GM19099 (cell line): ENCODE measurements around the gene SPAG5.

Source experiments
- POLR2A ChIP-seq: IDR thresholded peaks from 3 replicates; pipeline ENCODE4 v1.6.1; 2011; ENCODE audit warnings: low read depth; ENCODE audit not compliant: insufficient read length; ENCODE audit errors: extremely low read depth

The SPAG5 gene

DNA sequence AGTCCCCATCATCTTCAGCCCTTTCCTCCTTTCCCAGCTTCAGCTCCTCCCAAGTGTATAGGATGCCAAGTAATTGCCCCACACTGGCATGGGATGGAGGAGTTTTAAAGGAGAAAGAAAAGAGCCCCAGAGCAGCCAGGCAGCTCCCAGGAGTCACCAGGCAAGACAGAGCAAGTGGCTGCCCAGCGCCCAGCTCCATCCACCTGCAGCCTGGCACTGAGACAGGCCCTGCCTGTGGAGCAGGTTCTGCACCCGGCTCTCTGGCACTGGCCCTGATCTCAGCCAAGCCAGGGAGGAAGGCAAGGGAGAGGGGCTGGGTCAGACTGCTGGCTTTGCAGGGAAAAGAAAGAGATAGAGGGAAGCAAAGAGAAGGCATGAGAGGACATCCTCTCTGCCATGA, 71.0 kb downstream of the SPAG5 start:
- TF ChIP-seq POLR2A = no peak
